Activated CD8-positive, alpha-beta T cell treated with anti-CD3 and anti-CD28 coated beads for 36 hours (primary cell): ENCODE data around the gene ERFL. TPM values are rescaled to one million over a fixed set of nuclear protein-coding genes. Genes with fewer than 3 reads are reported as not detected.

Experiments used
- ATAC-seq: fragments of 200-7000 bp; cut with Tn5 transposase; one replicate; pipeline ENCODE4 v1.10.0; 2021; ENCODE audit warnings: mild to moderate bottlenecking, moderate library complexity
- CTCF ChIA-PET: fragments of 350-600 bp; sonication (Branson Sonifier 250); formaldehyde crosslinking; loops from one replicate; lab custom pipeline; 2021; ENCODE audit warnings: antibody characterized with exemption; lab: Charles Lee
- POLR2A ChIA-PET: fragments of 350-600 bp; sonication (Branson Sonifier 250); formaldehyde crosslinking; loops from one replicate; lab custom pipeline; 2021; ENCODE audit warnings: antibody characterized with exemption; lab: Charles Lee
- DNase-seq: peaks from one replicate; pipeline ENCODE4 v3.0.0-alpha.2; 2020
- H3K27ac Mint-ChIP-seq: one replicate; pipeline ENCODE4 v1.8.0; 2021; ENCODE audit warnings: mild to moderate bottlenecking, mixed read lengths
- H3K27me3 Mint-ChIP-seq: one replicate; pipeline ENCODE4 v1.8.0; 2021; ENCODE audit warnings: mixed read lengths
- H3K36me3 Mint-ChIP-seq: one replicate; pipeline ENCODE4 v1.8.0; 2021; ENCODE audit warnings: low read depth, mixed read lengths
- H3K4me1 Mint-ChIP-seq: one replicate; pipeline ENCODE4 v1.8.0; 2021; ENCODE audit warnings: low read depth, mixed read lengths
- H3K4me3 Mint-ChIP-seq: one replicate; pipeline ENCODE4 v1.8.0; 2021; ENCODE audit warnings: mild to moderate bottlenecking, moderate library complexity, mixed read lengths
- H3K9me3 Mint-ChIP-seq: one replicate; pipeline ENCODE4 v1.8.0; 2021; ENCODE audit warnings: mixed read lengths
- intact Hi-C: fragments of 100-400 bp; cut with micrococcal nuclease; formaldehyde crosslinking; loops from one replicate; pipeline ENCODE4 v1.10.0; 2022
- total RNA-seq, 2 experiments: library from RNA; stranded (reverse); gene quantifications; one replicate each; pipeline ENCODE4 v1.2.3, GENCODE V29; 2021
- TF ChIP-seq, protein P1 (sequence below): fragments of 200-600 bp; IDR thresholded peaks from one replicate; pipeline ENCODE4 v1.8.0; 2022; ENCODE audit warnings: antibody characterized with exemption, mild to moderate bottlenecking

The ERFL gene
- total RNA-seq, 2 experiments from 2014 or later: 1.5 to 1.6 TPM

- POLR2A ChIA-PET: interaction anchor here (1.6 to 2.3 kb wide), 4 partner anchors 24 to 76 kb away, joined by 5 to 9 read pairs (median 6); partner anchors contain the start of gene RPS19
- intact Hi-C loops: no loop called here
- no peak for ATAC-seq
- TF ChIP-seq, protein P1, sequence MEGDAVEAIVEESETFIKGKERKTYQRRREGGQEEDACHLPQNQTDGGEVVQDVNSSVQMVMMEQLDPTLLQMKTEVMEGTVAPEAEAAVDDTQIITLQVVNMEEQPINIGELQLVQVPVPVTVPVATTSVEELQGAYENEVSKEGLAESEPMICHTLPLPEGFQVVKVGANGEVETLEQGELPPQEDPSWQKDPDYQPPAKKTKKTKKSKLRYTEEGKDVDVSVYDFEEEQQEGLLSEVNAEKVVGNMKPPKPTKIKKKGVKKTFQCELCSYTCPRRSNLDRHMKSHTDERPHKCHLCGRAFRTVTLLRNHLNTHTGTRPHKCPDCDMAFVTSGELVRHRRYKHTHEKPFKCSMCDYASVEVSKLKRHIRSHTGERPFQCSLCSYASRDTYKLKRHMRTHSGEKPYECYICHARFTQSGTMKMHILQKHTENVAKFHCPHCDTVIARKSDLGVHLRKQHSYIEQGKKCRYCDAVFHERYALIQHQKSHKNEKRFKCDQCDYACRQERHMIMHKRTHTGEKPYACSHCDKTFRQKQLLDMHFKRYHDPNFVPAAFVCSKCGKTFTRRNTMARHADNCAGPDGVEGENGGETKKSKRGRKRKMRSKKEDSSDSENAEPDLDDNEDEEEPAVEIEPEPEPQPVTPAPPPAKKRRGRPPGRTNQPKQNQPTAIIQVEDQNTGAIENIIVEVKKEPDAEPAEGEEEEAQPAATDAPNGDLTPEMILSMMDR: no peak
- H3K27ac Mint-ChIP-seq: peak overlapping the region; percentile 53
- CTCF ChIA-PET: interaction anchor here (0.8 to 2.6 kb wide), 4 partner anchors 11 to 65 kb away, joined by 3 to 10 read pairs (median 6); no protein-coding TSS in a partner anchor
- no peaks in the 10 kb centered on the region for H3K9me3 Mint-ChIP-seq
- peaks cover 10% of the 10 kb centered on the region for H3K27me3 Mint-ChIP-seq
- no peaks in the 10 kb centered on the region for H3K36me3 Mint-ChIP-seq
- no peak for DNase-seq
- H3K4me3 Mint-ChIP-seq: no peak overlapping the region
- H3K4me1 Mint-ChIP-seq: peaks cover 41% of the 10 kb centered on the region
Measured at GRCh38 chr19:41935760-41936415, 7.6 kb upstream of the ERFL start.

DNA sequence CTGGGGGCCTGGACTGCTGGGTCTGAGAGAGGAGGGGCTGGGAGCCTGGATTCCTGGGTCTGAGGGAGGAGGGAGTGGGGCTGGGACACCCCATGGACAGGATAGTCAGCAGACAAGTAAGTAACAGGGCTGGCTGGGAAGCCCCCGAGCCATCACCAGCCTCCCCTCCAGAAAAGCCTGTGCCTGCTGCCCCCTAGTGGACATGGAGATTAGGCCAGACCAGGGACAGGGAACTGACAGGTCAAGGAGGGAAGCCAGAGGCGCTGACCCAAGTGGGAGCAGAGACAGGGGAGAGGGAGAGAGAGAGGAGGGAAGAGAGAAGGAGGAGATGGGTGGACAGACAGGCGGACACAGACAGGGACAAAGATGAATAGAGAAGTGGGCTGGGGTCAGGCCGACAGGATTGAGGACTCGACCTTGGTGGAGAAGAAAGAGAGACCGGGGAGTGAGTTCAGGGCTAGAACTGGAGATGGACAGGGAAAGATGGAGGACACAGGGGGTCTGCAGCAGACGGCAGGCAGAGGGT lies 6.7 kb upstream of the ERFL start:
- POLR2A ChIA-PET: interaction anchor here (0.9 to 1.8 kb wide), 7 partner anchors 25 to 76 kb away, joined by 3 to 8 read pairs (median 6); no protein-coding TSS in a partner anchor
- CTCF ChIA-PET: interaction anchor here (0.8 to 1.3 kb wide), 7 partner anchors 10 to 64 kb away, joined by 3 to 6 read pairs (median 3); no protein-coding TSS in a partner anchor
- Mint-ChIP-seq H3K9me3 (no peaks in the 10 kb centered on the region), H3K36me3 (no peaks in the 10 kb centered on the region), H3K27ac (peak overlapping the region; percentile 71), H3K4me3 (no peak overlapping the region), H3K4me1 (peaks cover 47% of the 10 kb centered on the region), H3K27me3 (peaks cover 16% of the 10 kb centered on the region)
- intact Hi-C loops: no loop called here
- DNase-seq: peak; percentile 90
- TF ChIP-seq, protein P1: peak; percentile 95
- ATAC-seq: peak; percentile 78

- intact Hi-C loops: no loop called here
- ATAC-seq (no peak), DNase-seq (no peak)
- H3K36me3 Mint-ChIP-seq: no peaks in the 10 kb centered on the region
- H3K4me1 Mint-ChIP-seq: peaks cover 52% of the 10 kb centered on the region
- peaks cover 19% of the 10 kb centered on the region for H3K27me3 Mint-ChIP-seq
- ChIA-PET CTCF (interaction anchor here (0.8 to 1.3 kb wide), 7 partner anchors 11 to 61 kb away, joined by 3 to 6 read pairs (median 3); no protein-coding TSS in a partner anchor), POLR2A (interaction anchor here (0.7 to 1.8 kb wide), 8 partner anchors 24 to 74 kb away, joined by 3 to 8 read pairs (median 6); no protein-coding TSS in a partner anchor)
- H3K4me3 Mint-ChIP-seq: no peak overlapping the region
- H3K27ac Mint-ChIP-seq: peak overlapping the region; percentile 74
- TF ChIP-seq, protein P1: no peak
- H3K9me3 Mint-ChIP-seq: no peaks in the 10 kb centered on the region
Measured at GRCh38 chr19:41933693-41934426, 5.6 kb upstream of the ERFL start.

- CTCF ChIA-PET: no interaction called here
- DNase-seq (no peak), ATAC-seq (no peak)
- POLR2A ChIA-PET: interaction anchor here (1.0 kb wide), 1 partner anchor 13 kb away, joined by 3 read pairs; no protein-coding TSS in a partner anchor
- Mint-ChIP-seq H3K9me3 (no peaks in the 10 kb centered on the region), H3K27me3 (peaks cover 19% of the 10 kb centered on the region), H3K27ac (no peak overlapping the region), H3K36me3 (no peaks in the 10 kb centered on the region), H3K4me1 (peaks cover 53% of the 10 kb centered on the region), H3K4me3 (no peak overlapping the region)
- TF ChIP-seq, protein P1: no peak
- intact Hi-C loops: no loop called here
Measured at GRCh38 chr19:41932720-41933332, 4.6 kb upstream of the ERFL start.
